IPS-18c (cell line): Measurements from ENCODE around the gene DNAJC18.

ENCODE experiments used
- H3K4me3 ChIP-seq: 2 replicates; pipeline ENCODE4 v1.7.0; 2013; ENCODE audit warnings: low read depth, mild to moderate bottlenecking, low read length, moderate library complexity; ENCODE audit not compliant: insufficient read depth
- H3K9me3 ChIP-seq: one replicate; pipeline ENCODE4 v1.6.1; 2013; ENCODE audit warnings: mild to moderate bottlenecking, low read length, moderate library complexity; ENCODE audit not compliant: control insufficient read depth, insufficient read depth

Gene DNAJC18

GRCh38 chr5:139468421-139468931 is 29.2 kb upstream of the DNAJC18 start:
- no peak overlapping the region for H3K4me3 ChIP-seq
- H3K9me3 ChIP-seq = no peaks in the 10 kb centered on the region

- Histone ChIP-seq H3K4me3 (0 out of 2 replicates have a peak within 1 kb of the TSS, but pooled peaks have one; percentile 9), H3K9me3 (no peaks in the 10 kb centered on the region)
These were observed 23.4 kb upstream of the DNAJC18 start, which contains the start of gene ECSCR for GRCh38 chr5:139462586-139463276. Gene ECSCR, minus strand, starts transcription at chr5:139462743. Its CDS starts 73 bp downstream, at chr5:139462670.

- Histone ChIP-seq H3K4me3 (no peak overlapping the region), H3K9me3 (no peaks in the 10 kb centered on the region)
These were observed 22.4 kb upstream of the DNAJC18 start for GRCh38 chr5:139461698-139462097.

DNA sequence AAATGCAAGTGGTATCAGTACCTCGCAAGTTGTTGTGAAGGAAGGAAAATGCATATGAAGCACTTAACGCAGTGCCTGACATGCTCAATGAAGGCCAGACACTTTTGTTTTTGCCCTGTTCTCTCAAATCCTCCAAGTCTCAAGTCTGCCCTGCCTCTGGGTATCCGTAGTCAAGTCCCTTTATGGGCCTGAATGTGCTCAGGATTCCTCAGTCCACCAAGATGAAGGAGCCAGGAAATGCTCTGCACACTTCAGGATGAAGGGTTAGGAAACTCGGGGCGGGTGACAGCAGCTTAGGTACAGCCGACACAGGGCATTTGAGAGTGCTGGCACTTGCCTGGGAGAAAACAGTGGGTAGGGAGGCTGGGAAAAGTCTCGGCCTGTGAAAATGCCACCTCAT is 21.9 kb upstream of the DNAJC18 start:
- H3K4me3 ChIP-seq = no peak overlapping the region

DNA sequence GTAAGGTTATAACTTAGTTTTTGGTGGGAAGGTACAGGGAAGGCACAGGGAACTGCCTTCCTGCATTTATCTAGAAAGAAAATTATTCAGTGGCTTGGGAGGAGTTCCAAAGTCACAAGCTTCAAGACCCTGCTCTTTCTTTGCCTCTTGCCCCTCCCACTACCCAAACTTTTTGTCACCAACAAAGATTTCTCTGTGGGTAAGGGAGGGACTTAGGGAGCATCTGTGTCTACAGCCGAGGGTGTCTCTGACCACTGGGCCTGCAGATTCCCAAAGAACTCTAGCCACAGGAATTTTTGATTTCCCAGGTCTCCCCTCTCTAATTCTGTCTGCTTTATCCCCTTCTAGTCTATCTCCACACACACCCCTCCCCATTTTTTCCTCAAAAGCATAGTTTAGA is 21.1 kb upstream of the DNAJC18 start:
- no peak overlapping the region for H3K4me3 ChIP-seq
- H3K9me3 ChIP-seq = no peaks in the 10 kb centered on the region

More for the DNA sequence above, 21.9 kb upstream of the DNAJC18 start:
- no peaks in the 10 kb centered on the region for H3K9me3 ChIP-seq

DNA sequence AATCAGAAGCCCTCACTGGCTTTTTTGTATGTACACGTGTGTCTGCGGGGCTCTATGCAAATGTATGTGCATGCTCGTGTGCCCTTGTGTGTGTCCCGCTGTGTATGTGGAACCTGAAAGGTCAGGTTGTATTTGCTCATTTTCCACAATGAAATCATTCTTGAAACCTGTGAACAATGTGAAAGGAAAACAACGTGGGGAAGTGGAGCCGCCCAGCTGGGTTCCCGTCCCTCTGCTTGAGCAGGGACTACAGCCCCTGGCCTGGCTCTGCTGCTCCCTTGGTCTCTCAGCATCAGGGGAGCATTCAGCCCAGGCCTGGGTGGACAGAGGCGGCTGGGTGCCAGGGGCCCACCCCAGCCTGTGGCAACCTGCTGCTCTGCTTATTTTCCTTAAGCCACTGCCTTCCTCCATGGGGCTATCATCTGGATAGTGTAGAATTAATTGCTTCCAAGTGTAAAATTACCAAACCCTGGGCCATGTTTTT is 20.2 kb upstream of the DNAJC18 start:
- no peak overlapping the region for H3K4me3 ChIP-seq

DNA sequence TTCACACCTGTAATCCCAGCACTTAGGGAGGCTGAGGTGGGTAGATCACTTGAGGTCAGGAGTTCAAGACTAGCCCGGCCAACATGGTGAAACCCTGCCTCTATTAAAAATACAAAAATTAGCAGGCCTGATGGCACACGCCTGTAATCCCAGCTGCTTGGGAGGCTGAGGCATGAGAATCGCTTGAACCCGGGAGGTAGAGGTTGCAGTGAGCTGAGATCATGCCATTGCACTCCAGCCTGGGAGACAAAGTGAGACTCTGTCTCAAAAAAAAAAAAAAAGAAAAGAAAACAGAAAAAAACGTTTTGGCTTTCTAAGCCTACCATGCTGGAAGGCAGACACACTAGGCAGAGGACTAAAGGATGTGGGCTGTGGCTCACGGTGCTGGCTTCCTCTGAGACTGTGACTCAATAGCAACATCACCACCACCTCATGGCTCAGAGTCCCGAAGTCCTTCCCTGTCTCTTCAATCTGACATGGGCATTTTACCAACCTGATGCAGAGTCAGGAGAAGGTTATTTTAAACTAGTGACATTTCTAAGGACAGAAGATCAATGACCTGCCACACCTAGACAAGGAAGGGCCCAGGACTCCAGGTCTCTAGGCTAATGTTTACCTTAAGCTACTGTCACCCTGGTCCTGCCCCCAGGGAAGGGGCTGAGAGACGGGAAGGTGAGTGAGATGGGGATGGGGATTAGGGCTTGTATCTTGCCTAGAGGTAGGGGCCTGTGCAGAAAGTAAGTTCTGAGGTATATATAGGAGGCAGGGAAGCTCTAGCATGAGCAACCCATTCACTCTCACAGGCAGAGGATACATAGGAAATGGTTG is 19.5 kb upstream of the DNAJC18 start:
- Histone ChIP-seq H3K9me3 (no peaks in the 10 kb centered on the region), H3K4me3 (no peak overlapping the region)

More for the DNA sequence above, 20.2 kb upstream of the DNAJC18 start:
- H3K9me3 ChIP-seq = no peaks in the 10 kb centered on the region

DNA sequence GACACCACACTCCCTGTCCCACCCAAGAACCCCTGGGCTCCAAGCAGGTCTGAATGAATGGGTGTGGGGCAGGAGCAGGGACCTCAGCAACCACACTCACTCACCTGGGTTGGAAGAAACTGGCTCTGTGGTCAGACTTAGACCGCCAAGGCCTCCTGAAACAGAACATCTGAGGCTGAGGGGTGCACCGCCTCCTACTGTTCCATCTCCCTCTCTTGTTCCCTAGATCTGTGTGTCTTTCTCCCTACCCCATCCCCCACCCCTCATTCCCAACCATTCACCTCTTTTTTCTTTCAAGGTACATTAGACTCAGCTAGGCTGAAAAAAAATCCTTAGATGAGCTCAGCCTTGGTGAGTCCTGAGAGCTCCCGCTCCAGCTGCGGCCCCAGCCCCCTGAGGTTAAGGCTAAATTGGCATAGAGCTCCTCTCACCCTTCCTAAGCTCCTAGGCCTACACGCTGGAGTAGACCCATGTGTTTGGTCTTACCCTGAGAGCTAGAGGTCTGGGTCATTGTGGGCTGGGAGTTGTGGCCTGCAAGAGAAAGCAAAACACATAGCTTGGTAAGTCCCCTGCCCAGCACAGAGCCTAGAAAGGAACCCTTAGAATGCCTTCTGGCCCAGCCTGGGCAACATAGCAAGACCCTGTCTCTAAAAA is 18.5 kb upstream of the DNAJC18 start:
- no peaks in the 10 kb centered on the region for H3K9me3 ChIP-seq
- H3K4me3 ChIP-seq = no peak overlapping the region

DNA sequence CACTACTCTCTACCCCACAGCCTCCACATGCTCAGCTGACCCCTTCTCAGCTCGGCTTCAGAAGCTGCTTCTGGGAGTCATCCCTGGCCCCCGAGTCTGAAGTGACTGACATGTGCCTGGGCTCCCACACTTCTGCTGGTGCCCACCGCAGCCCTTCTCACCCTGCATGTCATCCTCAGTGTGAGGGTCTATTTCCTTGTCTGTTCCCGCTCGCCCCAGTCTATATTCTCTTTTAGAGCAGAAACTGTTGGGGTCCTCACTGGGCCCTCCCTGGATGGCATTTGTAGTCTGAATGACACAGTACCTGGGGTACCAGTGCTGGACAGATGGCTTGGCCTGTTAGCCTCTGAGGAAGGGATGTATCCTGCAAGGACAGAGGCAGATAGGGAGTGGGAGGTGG is 17.9 kb upstream of the DNAJC18 start:
- no peaks in the 10 kb centered on the region for H3K9me3 ChIP-seq

GRCh38 chr5:139456776-139457175 is 17.5 kb upstream of the DNAJC18 start:
- H3K9me3 ChIP-seq = no peaks in the 10 kb centered on the region
- no peak overlapping the region for H3K4me3 ChIP-seq

More for the DNA sequence above, 17.9 kb upstream of the DNAJC18 start:
- H3K4me3 ChIP-seq = no peak overlapping the region

GRCh38 chr5:139454568-139455290 is 15.4 kb upstream of the DNAJC18 start:
- Histone ChIP-seq H3K4me3 (no peak overlapping the region), H3K9me3 (no peaks in the 10 kb centered on the region)

DNA sequence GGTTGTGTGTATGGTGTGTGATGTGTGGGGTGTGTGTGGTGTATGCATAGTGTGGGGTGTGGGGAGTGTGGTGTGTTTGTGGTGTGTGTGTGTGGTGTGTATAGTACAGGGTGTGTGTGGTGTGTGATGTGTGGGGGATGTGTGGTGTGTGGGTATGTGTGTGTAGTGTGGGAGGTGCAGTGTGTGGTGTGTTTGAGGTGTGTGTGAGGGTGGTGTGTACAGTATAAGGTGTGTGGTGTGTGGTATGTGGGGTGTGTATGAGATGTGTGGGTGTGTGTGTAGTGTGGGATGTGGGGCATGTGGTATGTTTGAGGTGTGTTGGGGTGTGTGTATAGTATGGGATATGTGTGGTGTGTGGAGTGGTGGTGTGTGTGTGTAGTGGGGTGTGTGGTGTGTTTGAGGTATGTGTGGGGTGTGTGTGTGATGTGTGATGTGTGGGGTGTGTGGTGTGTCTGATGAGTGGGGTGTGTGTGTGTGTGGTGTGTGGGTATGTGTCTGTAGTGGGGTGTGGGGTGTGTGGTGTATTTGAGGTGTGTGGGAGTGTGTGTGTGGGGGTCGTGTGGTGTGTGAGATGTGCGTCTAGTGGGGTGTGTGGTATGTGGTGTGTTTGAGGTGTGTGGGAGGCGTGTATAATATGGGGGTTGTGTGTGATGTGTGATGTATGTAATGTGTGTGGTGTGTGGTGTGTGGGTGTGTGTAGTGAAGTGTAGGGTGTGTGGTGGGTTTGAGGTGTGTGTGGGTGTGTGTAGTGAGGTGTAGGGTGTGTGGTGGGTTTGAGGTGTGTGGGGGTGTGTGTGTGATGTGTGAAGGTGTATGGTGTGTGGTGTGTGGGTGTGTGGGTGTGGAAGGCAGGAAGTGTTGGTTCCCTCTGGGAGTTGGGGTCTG is 14.6 kb upstream of the DNAJC18 start:
- Histone ChIP-seq H3K4me3 (no peak overlapping the region), H3K9me3 (no peaks in the 10 kb centered on the region)

- no peak overlapping the region for H3K4me3 ChIP-seq
These were observed 12.7 kb upstream of the DNAJC18 start for GRCh38 chr5:139451878-139452660.

DNA sequence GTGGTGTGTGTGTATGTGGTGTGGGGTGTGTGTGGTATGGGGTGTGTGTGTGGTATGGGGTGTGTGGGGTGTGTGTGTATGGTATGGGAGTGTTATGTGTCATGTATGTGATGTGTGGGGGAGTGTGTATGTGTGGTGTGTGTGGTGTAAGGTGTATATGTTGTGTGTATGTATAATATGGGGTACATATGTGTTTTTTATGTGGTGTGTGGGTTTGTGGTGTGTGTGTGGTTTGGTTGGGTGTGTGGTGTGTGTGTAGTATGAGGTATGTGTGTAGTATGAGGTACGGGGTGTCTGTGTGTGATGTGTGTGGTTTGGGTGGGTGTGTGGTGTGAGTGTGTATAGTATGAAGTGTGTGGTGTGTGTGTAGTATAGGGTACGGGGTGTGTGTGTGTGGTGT is 11.9 kb upstream of the DNAJC18 start:
- no peaks in the 10 kb centered on the region for H3K9me3 ChIP-seq
- H3K4me3 ChIP-seq = no peak overlapping the region

More at GRCh38 chr5:139451878-139452660, 12.7 kb upstream of the DNAJC18 start:
- no peaks in the 10 kb centered on the region for H3K9me3 ChIP-seq
